Smooth muscle cell (in vitro differentiated cells): ENCODE data around the gene LRRC4C. TPM values are rescaled to one million over a fixed set of nuclear protein-coding genes. Genes with fewer than 3 reads are reported as not detected.

Experiments used
- DNase-seq: peaks from one replicate; lab custom pipeline; 2025; ENCODE audit not compliant: unreplicated experiment; lab: John Stamatoyannopoulos, UW
- H2AFZ ChIP-seq: fragments of 200-600 bp; sonication (generic); 2 replicates; pipeline ENCODE4 v1.6.0; 2016; ENCODE audit warnings: antibody characterized with exemption, low read depth, mild to moderate bottlenecking
- H3F3A ChIP-seq: fragments of 200-600 bp; sonication (generic); 2 replicates; pipeline ENCODE4 v1.6.0; 2017; ENCODE audit warnings: antibody characterized with exemption, low read depth
- H3K27ac ChIP-seq: fragments of 200-600 bp; sonication (generic); 2 replicates; pipeline ENCODE4 v1.5.1; 2016; ENCODE audit warnings: low read depth, mild to moderate bottlenecking
- H3K27me3 ChIP-seq: fragments of 200-600 bp; sonication (generic); 2 replicates; pipeline ENCODE4 v1.6.1; 2016; ENCODE audit warnings: low read depth, mild to moderate bottlenecking
- H3K36me3 ChIP-seq: fragments of 200-600 bp; sonication (generic); 2 replicates; pipeline ENCODE4 v1.5.1; 2016; ENCODE audit warnings: low read depth
- H3K4me1 ChIP-seq: fragments of 200-600 bp; sonication (generic); 2 replicates; pipeline ENCODE4 v1.5.1; 2016; ENCODE audit warnings: low read depth
- H3K4me2 ChIP-seq: fragments of 200-600 bp; sonication (generic); 2 replicates; pipeline ENCODE4 v1.6.0; 2016; ENCODE audit warnings: mild to moderate bottlenecking
- H3K4me3 ChIP-seq: fragments of 200-600 bp; sonication (generic); 2 replicates; pipeline ENCODE4 v1.5.1; 2016; ENCODE audit warnings: mild to moderate bottlenecking
- H3K79me2 ChIP-seq: fragments of 200-600 bp; sonication (generic); 2 replicates; pipeline ENCODE4 v1.6.0; 2016; ENCODE audit warnings: low read depth, mild to moderate bottlenecking
- H3K9ac ChIP-seq: fragments of 200-600 bp; sonication (generic); 2 replicates; pipeline ENCODE4 v1.6.0; 2016; ENCODE audit warnings: low read depth
- H3K9me3 ChIP-seq: fragments of 200-600 bp; sonication (generic); replicated peaks from 2 replicates; pipeline ENCODE4 v1.5.1; 2016; ENCODE audit warnings: low read depth
- H4K20me1 ChIP-seq: fragments of 200-600 bp; sonication (generic); 2 replicates; pipeline ENCODE4 v1.6.0; 2016; ENCODE audit warnings: low read depth
- WGBS: methylation state at CpG from one replicate; pipeline ENCODE4 v1.1.7; 2016; ENCODE audit warnings: low lambda C conversion rate; 5-methylcytosine and 5-hydroxymethylcytosine counted together
- polyA plus RNA-seq: library from polyadenylated mRNA; unstranded; fragments of >200 nt; fragmentation: Nextera tagmentation; extraction: Ambion mirVana; gene quantifications from 2 replicates; pipeline ENCODE4 v1.2.1, GENCODE V29; 2016
- total RNA-seq: library from RNA; depleted of rRNA; stranded (reverse); fragments of >200 nt; gene quantifications from 2 replicates; pipeline ENCODE4 v1.2.3, GENCODE V29; 2014
- TF ChIP-seq, protein P1 (sequence below): fragments of 200-600 bp; sonication (generic); IDR thresholded peaks from 2 replicates; pipeline ENCODE4 v1.5.1; 2017; ENCODE audit warnings: borderline replicate concordance, mild to moderate bottlenecking, antibody characterized with exemption; ENCODE audit not compliant: insufficient read depth, poor library complexity, severe bottlenecking

Gene LRRC4C
- total and polyA plus RNA-seq, 2 experiments from 2014 or later: 7.3 to 10.1 TPM

DNA sequence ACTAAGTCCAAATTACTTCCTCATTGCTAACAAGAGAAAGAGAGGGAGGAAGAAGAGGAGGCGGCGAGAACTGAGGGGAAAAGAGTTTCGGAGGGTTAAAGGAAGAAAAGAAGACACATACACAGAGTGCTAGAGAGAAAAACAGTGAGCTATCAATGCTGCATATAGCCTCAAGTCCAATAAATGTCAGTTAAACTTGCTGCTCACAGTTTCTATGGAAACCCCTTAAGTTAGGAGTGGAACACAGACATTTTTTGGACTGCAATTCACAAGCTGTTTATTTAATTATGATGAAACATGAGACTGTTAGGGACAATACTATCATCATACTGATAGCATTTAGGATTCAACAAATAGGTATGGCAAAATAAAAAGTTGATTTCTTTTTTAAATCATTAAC lies 1320.4 kb downstream of the LRRC4C start:
- H4K20me1 ChIP-seq: no peaks in the 10 kb centered on the region
- no peaks in the 10 kb centered on the region for H3K79me2 ChIP-seq
- H3K4me3 ChIP-seq: no peak overlapping the region
- no peaks in the 10 kb centered on the region for H3K4me1 ChIP-seq
- TF ChIP-seq, protein P1, sequence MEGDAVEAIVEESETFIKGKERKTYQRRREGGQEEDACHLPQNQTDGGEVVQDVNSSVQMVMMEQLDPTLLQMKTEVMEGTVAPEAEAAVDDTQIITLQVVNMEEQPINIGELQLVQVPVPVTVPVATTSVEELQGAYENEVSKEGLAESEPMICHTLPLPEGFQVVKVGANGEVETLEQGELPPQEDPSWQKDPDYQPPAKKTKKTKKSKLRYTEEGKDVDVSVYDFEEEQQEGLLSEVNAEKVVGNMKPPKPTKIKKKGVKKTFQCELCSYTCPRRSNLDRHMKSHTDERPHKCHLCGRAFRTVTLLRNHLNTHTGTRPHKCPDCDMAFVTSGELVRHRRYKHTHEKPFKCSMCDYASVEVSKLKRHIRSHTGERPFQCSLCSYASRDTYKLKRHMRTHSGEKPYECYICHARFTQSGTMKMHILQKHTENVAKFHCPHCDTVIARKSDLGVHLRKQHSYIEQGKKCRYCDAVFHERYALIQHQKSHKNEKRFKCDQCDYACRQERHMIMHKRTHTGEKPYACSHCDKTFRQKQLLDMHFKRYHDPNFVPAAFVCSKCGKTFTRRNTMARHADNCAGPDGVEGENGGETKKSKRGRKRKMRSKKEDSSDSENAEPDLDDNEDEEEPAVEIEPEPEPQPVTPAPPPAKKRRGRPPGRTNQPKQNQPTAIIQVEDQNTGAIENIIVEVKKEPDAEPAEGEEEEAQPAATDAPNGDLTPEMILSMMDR: no peak
- H3K4me2 ChIP-seq: no peak overlapping the region
- H3K27me3 ChIP-seq: no peaks in the 10 kb centered on the region
- no peak for DNase-seq
- H3K9me3 ChIP-seq: no peaks in the 10 kb centered on the region
- no peak overlapping the region for H3K27ac ChIP-seq
- WGBS: 84% methylated on average over 3 of the region's 3 CpGs
- H3K36me3 ChIP-seq: no peaks in the 10 kb centered on the region
- H3F3A ChIP-seq: peaks cover 8% of the 10 kb centered on the region
- no peak overlapping the region for H2AFZ ChIP-seq
- H3K9ac ChIP-seq: no peak overlapping the region

GRCh38 chr11:40134820-40135570 lies 1324.5 kb downstream of the LRRC4C start:
- no peaks in the 10 kb centered on the region for H3K9me3 ChIP-seq
- WGBS: 38% methylated on average over 1 of the region's 1 CpG
- no peak for DNase-seq

DNA sequence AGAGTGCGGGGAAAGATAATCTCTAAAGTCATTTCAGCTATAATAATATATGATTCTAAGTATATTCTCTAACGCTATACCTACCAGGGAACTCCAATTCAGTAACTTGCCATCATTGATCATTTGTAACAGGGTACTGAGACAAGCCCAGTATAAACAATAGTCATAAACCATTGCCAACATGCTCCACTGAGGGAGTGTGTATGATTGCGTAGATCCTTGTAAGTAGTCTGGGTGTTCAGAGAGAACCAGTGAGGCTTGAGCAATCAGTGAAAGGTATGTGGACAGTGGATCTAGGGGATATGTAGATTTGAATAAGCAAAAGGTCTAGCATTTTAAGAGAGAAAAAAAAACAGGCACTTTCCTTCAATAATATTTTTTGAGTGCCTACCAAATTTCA lies 1326.0 kb downstream of the LRRC4C start:
- H4K20me1 ChIP-seq: no peaks in the 10 kb centered on the region

More at GRCh38 chr11:40134820-40135570, 1324.5 kb downstream of the LRRC4C start:
- Histone ChIP-seq H3K4me1 (peaks cover 3% of the 10 kb centered on the region), H3K4me3 (no peak overlapping the region), H3K36me3 (no peaks in the 10 kb centered on the region), H3F3A (no peaks in the 10 kb centered on the region), H3K9ac (no peak overlapping the region), H3K4me2 (peak overlapping the region; percentile 31), H3K79me2 (no peaks in the 10 kb centered on the region), H4K20me1 (no peaks in the 10 kb centered on the region), H3K27me3 (no peaks in the 10 kb centered on the region), H2AFZ (no peak overlapping the region), H3K27ac (peak overlapping the region; percentile 26)
- TF ChIP-seq, protein P1: no peak

More for the DNA sequence above, 1326.0 kb downstream of the LRRC4C start:
- Histone ChIP-seq H3K36me3 (no peaks in the 10 kb centered on the region), H3K27ac (no peak overlapping the region), H3F3A (no peaks in the 10 kb centered on the region), H3K9me3 (no peaks in the 10 kb centered on the region), H3K79me2 (no peaks in the 10 kb centered on the region), H3K4me2 (no peak overlapping the region), H3K4me3 (no peak overlapping the region), H2AFZ (no peak overlapping the region), H3K9ac (no peak overlapping the region), H3K27me3 (no peaks in the 10 kb centered on the region), H3K4me1 (peaks cover 3% of the 10 kb centered on the region)
- 96% methylated on average over 3 of the region's 3 CpGs for WGBS
- TF ChIP-seq, protein P1: no peak
- no peak for DNase-seq
